ENCODE data around the gene RGL3.
"Not testable (repeated sequence)": the region's sequence is repeated elsewhere in the genome, so short reads cannot be mapped to it uniquely, and the experiment has no call there.

Gene RGL3

DNA sequence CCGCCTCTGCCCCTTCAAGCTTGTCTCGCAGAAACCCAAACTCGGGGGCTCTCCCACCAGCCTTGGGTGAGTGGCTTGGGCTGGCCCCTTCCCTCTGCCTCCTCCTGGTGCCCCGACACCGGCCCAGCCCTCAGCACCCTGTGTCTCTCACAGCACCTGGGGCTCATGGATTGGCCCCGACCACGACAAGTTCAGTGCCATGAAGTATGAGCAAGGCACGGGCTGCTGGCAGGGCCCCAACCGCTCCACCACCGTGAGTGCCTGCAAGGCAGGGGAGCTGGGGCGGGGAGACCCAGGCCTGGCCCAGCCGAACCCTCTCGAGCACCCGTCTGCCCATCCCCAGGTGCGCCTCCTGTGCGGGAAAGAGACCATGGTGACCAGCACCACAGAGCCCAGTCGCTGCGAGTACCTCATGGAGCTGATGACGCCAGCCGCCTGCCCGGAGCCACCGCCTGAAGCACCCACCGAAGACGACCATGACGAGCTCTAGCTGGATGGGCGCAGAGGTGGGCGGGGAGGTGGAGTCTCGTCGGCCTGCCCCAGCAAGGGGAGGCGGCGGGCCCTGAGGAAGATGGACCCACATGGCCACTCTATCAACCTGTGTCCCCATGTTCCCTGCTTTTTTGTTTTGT, 29.9 kb upstream of the RGL3 start:
- DNase-seq, result no peak

DNA sequence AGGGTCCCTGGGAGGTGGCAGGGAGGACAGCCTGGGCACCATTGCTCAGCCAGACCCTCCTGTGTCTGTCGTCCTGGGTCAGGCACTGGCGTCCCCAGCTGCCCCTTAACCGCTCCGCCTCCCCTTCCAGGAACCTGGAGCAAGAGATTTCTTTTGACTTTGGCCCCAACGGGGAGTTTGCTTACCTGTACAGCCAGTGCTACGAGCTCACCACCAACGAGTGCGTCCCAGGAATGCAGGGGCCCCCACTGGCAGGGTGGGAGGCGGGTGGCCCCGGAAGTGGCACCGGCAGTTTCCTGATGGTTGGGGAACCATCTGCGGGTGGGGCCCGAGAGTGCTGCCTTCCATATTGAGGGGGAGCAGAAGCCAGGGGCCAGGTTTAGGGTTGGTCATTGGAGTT, 29.3 kb upstream of the RGL3 start:
- DNase-seq, result no peak

- no peak for DNase-seq
Observed at GRCh38 chr19:11447347-11448262, 28.5 kb upstream of the RGL3 start.

DNA sequence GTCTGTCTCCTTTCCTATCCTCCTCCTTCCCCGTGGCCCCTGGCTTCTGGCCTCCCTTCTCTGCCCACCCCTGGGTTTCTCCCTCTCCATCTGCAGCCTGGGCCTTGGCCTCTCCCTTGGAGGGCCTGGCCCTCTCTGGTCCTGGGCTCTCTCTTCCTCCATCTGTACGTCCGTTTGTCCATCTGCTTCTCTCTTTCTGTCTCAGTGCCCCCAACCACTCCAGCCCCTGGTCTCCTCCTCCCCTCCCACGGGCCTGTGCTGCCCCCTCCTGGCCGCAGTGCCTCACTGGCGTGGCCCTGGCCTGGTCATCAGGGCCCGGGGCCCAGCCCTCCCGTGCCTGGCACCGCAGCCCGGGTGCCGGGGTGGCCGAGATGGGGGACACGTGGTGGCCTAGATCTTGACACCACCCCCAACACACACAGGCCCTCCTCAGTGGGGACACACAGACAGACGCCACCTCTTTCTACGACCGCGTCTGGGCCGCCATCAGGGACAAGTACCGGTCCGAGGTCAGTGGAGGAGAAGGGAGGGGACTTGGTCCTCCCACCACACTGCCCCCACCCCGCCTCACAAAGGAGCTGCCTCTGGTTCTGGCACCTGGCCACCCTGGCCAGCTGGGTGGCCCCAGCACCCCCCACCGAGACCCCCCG, 27.7 kb upstream of the RGL3 start:
- no peak for DNase-seq

GRCh38 chr19:11446271-11446651, 27.1 kb upstream of the RGL3 start:
- DNase-seq, result no peak

DNA sequence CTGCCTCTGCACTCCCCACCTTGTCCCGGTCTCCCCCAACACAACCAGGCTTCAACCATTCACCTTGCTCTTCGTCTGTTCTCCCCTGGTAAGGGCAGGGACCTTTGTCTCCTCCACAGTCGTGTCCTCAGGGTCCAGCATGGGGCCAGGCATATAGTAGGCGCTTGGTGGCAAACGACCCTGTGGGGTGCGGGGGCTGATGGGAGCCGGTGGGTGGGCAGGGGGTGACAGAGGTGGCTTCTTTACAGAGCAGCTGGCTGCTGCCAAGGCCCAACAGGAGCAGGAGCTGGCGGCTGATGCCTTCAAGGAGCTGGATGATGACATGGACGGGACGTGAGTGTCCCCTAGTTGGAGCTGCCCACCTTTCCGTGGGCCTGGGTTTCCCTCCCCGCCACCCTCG, 26.0 kb upstream of the RGL3 start:
- no peak for DNase-seq

- DNase-seq, result no peak
Observed at GRCh38 chr19:11444059-11444458, 24.9 kb upstream of the RGL3 start.

- DNase-seq, result no peak
Observed at GRCh38 chr19:11437955-11438354, 18.8 kb upstream of the RGL3 start.

GRCh38 chr19:11435833-11436313, 16.8 kb upstream of the RGL3 start:
- no peak for DNase-seq

- peak; percentile 99 for DNase-seq
Observed at GRCh38 chr19:11435057-11435832, 16.1 kb upstream of the RGL3 start, which contains the start of the genes ODAD3 and PRKCSH. Gene ODAD3, minus strand, starts transcription at chr19:11435121. Its CDS starts 105 bp downstream, at chr19:11435016. Gene PRKCSH, plus strand, starts transcription at chr19:11435635. Its CDS starts 483 bp downstream, at chr19:11436118.

GRCh38 chr19:11434703-11435056, 15.6 kb upstream of the RGL3 start:
- no peak for DNase-seq

DNA sequence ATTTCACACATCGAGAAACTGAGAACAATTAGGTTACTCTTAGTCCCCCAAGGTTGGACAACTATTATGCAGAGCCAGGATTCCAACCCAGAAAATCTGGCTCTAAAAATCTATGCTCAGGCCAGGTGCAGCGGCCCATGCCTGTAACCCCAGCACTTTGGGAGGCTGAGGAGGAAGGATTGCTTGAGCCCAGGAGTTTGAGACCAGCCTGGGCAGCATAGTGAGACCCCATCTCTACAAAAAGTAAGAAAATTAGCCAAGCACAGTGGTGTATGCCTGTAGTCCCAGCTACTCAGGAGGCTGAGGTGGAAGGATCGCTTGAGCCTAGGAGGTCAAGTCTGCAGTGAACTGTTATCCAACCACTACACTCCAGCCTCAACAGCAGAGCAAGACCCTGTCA, 14.4 kb upstream of the RGL3 start:
- DNase-seq, result not testable (repeated sequence)

DNA sequence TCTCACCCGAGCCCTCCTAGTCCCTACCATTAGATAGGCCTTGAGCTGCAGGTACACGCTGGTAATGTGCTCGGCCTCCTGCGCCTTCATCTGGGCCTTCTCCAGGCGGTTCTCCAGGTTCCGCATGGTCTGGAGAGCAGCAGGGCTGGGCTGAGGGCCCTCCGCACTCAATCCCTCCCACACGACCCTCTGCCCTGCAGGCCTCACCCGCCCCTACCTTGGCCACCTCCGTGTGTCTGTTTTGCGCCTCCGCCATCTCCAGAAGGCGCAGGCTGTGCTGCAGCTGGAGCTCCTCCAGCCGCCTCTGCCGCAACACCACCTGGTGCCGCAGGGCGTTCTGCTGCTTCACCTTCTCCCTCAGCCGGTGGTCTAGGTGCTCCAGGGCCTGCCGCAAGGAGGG, 7.5 kb upstream of the RGL3 start:
- no peak for DNase-seq

DNA sequence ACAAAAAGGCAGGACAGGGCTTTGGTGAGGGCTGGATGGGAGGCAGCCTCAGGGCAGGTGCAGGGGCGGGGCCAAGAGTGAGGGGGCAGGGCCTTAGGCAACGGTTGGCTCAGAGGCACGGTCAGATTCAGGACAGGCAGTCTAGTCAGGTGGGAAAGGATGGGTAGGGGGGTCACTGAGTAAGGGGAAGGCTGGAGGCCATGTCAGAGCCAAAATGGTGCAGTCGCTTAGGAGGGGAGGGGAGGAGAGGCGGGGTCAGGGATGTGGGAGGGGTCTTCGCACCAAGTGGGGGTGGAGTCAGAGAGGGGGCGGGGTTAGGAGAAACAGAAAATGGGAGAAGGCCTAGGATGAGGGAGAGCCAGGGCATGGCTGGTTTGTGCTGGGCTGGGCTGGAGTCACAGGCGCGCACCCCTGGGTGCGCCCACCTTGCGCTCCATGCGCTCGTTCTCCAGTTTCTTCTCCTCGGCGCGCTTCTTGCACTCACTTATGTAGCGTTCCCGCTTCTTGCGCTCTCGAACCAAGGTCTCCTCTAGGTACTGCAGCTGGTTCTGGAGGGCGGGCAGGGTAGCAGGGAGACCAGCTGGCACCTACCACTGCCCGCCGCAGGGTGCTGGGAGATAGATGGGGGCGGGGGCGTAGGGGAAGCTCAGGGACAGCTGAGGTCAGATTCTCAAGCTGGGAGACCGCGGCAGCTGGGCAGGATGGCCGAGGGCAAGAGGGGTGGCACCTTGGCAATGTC, 6.8 kb upstream of the RGL3 start:
- no peak for DNase-seq

GRCh38 chr19:11423791-11424181, 4.7 kb upstream of the RGL3 start:
- DNase-seq, result no peak

DNA sequence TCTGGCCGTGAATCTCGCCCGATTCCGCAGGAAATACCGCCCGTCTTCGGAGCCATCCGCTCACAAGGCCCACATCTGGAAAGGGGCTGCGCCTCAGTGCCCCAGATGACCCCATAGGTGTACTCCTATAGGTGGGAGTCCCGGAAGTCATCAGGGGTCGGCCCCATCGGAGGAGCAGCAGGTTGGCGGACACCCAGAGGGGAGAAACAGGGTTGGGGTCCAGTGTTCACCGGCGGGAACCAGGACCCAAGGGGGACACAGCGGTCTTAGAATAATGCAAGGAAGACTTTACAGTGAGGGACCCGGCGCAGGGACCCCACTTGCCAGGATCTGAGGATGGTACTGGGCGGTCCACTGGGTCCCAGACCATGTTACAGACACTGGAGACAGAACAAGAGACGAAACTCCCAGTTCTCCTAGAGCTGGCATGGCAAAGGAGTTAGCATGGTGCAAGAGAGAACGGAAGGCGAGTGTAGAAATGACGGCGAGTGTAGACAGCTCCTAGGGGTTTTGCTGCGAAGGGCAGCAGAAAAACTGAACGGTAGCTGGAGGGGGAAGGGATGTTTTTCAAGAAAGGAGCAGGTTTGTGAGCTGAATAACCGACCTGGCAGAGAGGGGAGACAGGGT, 4.2 kb upstream of the RGL3 start:
- no peak for DNase-seq

GRCh38 chr19:11422163-11423065, 3.3 kb upstream of the RGL3 start:
- DNase-seq, result no peak

DNA sequence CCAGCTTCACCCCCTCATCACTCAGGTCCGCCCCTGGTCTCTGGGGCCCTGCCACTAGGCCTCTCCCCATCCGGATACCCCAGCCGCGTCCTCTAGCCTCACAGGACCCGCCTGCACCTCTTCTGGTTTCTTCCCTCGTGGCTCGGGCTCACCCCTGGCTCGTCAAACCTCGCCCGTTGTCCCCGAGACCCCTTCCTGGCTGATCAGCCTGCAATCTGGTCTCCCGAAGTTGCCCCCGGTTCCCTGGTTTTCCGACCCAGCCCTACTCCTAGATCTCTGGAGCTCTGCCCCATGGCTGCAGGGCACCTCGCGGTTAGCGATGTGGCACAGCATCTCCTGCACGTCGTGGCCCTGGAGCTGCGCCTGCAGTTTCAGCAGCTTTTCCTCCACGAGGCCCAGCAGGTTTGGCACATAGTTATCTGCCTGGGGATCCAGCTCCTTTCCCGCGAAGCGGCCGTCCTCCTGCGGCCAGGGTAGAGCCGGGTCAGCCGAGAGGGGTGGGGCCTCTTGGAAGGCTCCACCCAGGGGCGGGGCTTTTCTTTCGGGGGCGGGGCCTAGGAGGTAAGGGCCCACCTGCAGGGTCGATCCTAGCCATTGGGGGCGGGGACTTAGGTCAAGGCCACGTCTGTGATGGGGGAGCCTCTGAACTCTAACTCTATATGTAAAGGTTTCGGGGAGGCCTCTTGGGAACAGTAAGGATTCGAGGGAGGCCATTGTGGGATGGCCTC, 2.4 kb upstream of the RGL3 start:
- DNase-seq, result no peak

DNA sequence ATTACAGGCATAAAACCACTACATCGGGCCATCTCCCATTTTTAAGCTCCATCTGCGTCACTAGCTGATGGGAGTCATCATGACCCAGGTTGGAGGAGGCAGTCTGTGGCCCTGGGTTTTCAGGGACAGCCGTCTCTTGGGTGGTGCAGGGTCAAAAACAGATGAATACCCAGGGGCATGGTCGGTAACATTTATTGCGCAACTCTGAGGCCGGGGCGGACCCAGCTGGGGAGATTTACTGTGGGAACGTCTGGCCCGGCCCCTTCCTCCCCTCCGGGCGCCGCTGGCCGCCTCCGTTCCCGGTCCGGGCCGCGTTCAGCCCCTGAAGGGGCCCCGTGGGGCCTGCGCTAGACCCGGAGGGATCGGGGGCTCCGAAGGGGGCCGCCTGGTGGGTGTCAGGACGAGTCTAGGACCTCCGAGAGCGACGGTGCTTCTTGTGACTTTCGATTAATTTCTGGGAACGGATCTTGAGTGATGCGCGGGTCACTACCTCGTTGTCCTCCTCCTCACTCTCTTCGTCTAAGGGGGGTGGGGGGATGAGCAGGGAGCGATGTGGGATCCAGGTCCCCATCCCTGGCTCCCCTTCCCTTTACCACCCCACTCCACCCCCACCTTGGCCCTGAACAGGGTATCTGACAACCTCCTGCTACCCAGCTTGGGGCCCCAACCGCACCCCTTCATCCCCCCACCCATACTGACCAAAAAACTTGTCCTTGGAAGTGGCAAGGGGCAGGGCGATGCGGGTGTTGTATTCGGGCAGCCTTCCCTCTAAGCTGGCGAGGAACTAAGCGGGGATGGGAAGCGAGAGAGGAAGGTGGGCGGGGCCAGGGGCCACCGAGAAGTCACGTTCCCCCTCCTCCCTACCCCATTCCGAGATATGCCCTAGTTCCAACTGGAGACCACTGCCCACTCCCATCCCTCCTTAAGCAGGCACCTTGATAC, 1.6 kb upstream of the RGL3 start:
- DNase-seq, result no peak
